GM12878 (cell line): ENCODE measurements around the gene AKAP11. TPM values are rescaled to one million over a fixed set of nuclear protein-coding genes. Genes with fewer than 3 reads are reported as not detected.
A peak's percentile ranks its signal among the peaks of the same experiment; 100 is the strongest.

ENCODE experiments used
- ATAC-seq: fragments of 200-7000 bp; cut with Tn5 transposase; 3 replicates; pipeline ENCODE4 v1.9.1; 2020; ENCODE audit warnings: mild to moderate bottlenecking, moderate library complexity
- BruUV-seq: library from RNA; stranded (reverse); fragments of 400-500 nt; replicated peaks from 2 replicates; lab custom pipeline; 2021; lab: Mats Ljungman, UMichigan
- CTCF ChIA-PET: fragments of 300-600 bp; sonication (Branson Sonifier 250); formaldehyde crosslinking; extraction: SDS; loops from one replicate; lab custom pipeline; 2021; ENCODE audit warnings: inconsistent platforms; lab: Yijun Ruan, JAX
- POLR2A ChIA-PET: fragments of 350-600 bp; formaldehyde crosslinking; extraction: SDS; loops from one replicate; lab custom pipeline; 2021; ENCODE audit warnings: inconsistent platforms; lab: Charles Lee
- RAD21 ChIA-PET: fragments of 300-600 bp; sonication (Branson Sonifier 250); formaldehyde crosslinking; loops from one replicate; lab custom pipeline; 2023; ENCODE audit warnings: antibody characterized with exemption; ENCODE audit not compliant: unreplicated experiment; lab: Charles Lee
- SMC1A ChIA-PET: fragments of 300-600 bp; sonication (Branson Sonifier 250); formaldehyde crosslinking; loops from one replicate; lab custom pipeline; 2023; ENCODE audit not compliant: unreplicated experiment, uncharacterized antibody; lab: Charles Lee
- DNase-seq: peaks from one replicate; pipeline ENCODE4 v3.0.0-alpha.2; 2011; ENCODE audit warnings: low read depth, low spot score
- FAIRE-seq: peaks from 3 replicates; lab custom pipeline; 2011; peaks lifted over from hg19 to GRCh38; lab: Jason Lieb, UNC
- H2AFZ ChIP-seq: 2 replicates; pipeline ENCODE4 v1.6.0; 2011; ENCODE audit warnings: low read depth, low read length, control low read depth; ENCODE audit not compliant: control insufficient read depth
- H3K27ac ChIP-seq: 2 replicates; pipeline ENCODE4 v1.5.1; 2011; ENCODE audit warnings: control low read depth; ENCODE audit not compliant: control insufficient read depth, insufficient read depth
- H3K27me3 ChIP-seq, 2 experiments: replicated peaks in 1 of 2; 2 replicates each; pipeline versions ENCODE4 v1.6.0 to v1.6.1; 2011; ENCODE audit warnings: low read length in 1 of 2; ENCODE audit not compliant: control insufficient read depth in 2 of 2, insufficient read depth in 2 of 2
- H3K36me3 ChIP-seq, 2 experiments: 2 replicates each; pipeline ENCODE4 v1.5.1; 2011; ENCODE audit warnings: low read length in 1 of 2; ENCODE audit not compliant: control insufficient read depth in 2 of 2, insufficient read depth in 2 of 2
- H3K4me1 ChIP-seq: 2 replicates; pipeline ENCODE4 v1.6.1; 2011; ENCODE audit warnings: mild to moderate bottlenecking, low read length, moderate library complexity, mixed read lengths; ENCODE audit not compliant: control insufficient read depth, insufficient read depth
- H3K4me2 ChIP-seq: 2 replicates; pipeline ENCODE4 v1.6.0; 2011; ENCODE audit warnings: control low read depth; ENCODE audit not compliant: control insufficient read depth, insufficient read depth
- H3K4me3 ChIP-seq: fragments of 200-600 bp; sonication (generic); 2 replicates; pipeline ENCODE4 v1.5.1; 2016
- H3K79me2 ChIP-seq: 2 replicates; pipeline ENCODE4 v1.6.0; 2011; ENCODE audit warnings: low read length; ENCODE audit not compliant: control insufficient read depth, insufficient read depth
- H3K9ac ChIP-seq: 2 replicates; pipeline ENCODE4 v1.8.0; 2011; ENCODE audit warnings: low read length, control low read depth, mixed read lengths; ENCODE audit not compliant: control insufficient read depth, insufficient read depth
- H3K9me3 ChIP-seq: replicated peaks from 3 replicates; pipeline ENCODE4 v1.5.1; 2011; ENCODE audit warnings: mild to moderate bottlenecking, low read length; ENCODE audit not compliant: control insufficient read depth, insufficient read depth
- H4K20me1 ChIP-seq: 2 replicates; pipeline ENCODE4 v1.6.0; 2011; ENCODE audit not compliant: control insufficient read depth, insufficient read depth
- CREM ChIP-seq: IDR thresholded peaks from 2 replicates; pipeline ENCODE4 v1.6.1; 2014; ENCODE audit warnings: antibody characterized with exemption, low read depth
- IKZF2 ChIP-seq, 2 experiments: fragments of 450-650 bp; IDR thresholded peaks; 2 replicates each; pipeline ENCODE4 v1.6.1; 2017; ENCODE audit warnings: mild to moderate bottlenecking in 2 of 2, moderate library complexity in 2 of 2
- MEF2A ChIP-seq: IDR thresholded peaks from 2 replicates; pipeline ENCODE4 v1.6.1; 2011; ENCODE audit warnings: low read depth, mild to moderate bottlenecking, low read length, moderate library complexity; ENCODE audit not compliant: insufficient read depth
- NBN ChIP-seq: fragments of 450-650 bp; IDR thresholded peaks from 2 replicates; pipeline ENCODE4 v1.6.1; 2016
- NFYB ChIP-seq: IDR thresholded peaks from 2 replicates; pipeline ENCODE4 v1.6.1; 2011; ENCODE audit warnings: low read depth, mild to moderate bottlenecking, low read length, improper control_type of control experiment, moderate library complexity; ENCODE audit not compliant: insufficient read depth
- RELB ChIP-seq: fragments of 450-650 bp; IDR thresholded peaks from 2 replicates; pipeline ENCODE4 v1.6.1; 2017; ENCODE audit warnings: low read depth, mild to moderate bottlenecking, moderate library complexity
- REST ChIP-seq: IDR thresholded peaks from 2 replicates; pipeline ENCODE4 v1.6.1; 2012; ENCODE audit warnings: mild to moderate bottlenecking, low read depth, low read length
- STAT1 ChIP-seq: fragments of 450-650 bp; conservative IDR thresholded peaks from 2 replicates; pipeline ENCODE4 v1.6.1; 2014; ENCODE audit warnings: antibody characterized with exemption, mild to moderate bottlenecking
- WGBS: methylation state at CpG from one replicate; pipeline ENCODE4 v1.1.6; 2016; ENCODE audit warnings: low lambda C conversion rate; ENCODE audit not compliant: insufficient replicate concordance, insufficient coverage; ENCODE audit errors: missing lambda C conversion rate; 5-methylcytosine and 5-hydroxymethylcytosine counted together
- in situ Hi-C: fragments of 300-500 bp; cut with MboI; formaldehyde crosslinking; loops from 9 replicates; pipeline ENCODE4 v1.14.3; 2018; ENCODE audit warnings: mixed read lengths
- intact Hi-C: fragments of 100-400 bp; cut with micrococcal nuclease; formaldehyde crosslinking; loops from one replicate; pipeline ENCODE4 v1.14.2; 2022; ENCODE audit not compliant: unreplicated experiment
- polyA plus RNA-seq, 11 experiments: library from polyadenylated mRNA; depleted of rRNA in 4 of 11; unstranded in 6 of 11; stranded (reverse) in 5 of 11; fragments of >200 nt; fragmentation: Nextera tagmentation in 4 of 11; fragmentation: Illumina TruSeq in 1 of 11; extraction: Ambion mirVana in 4 of 11; extraction: Trizol in 1 of 11; gene quantifications; 1 replicate in 1 of 11; 2 replicates in 10 of 11; pipeline versions ENCODE4 v1.2.1 to v1.2.3, GENCODE V29; 2011 to 2016; ENCODE audit warnings: inconsistent platforms in 2 of 11, missing spikeins in 2 of 11, low read depth in 1 of 11
- total RNA-seq, 4 experiments: library from RNA; depleted of rRNA in 3 of 4; stranded (reverse); fragments of >200 nt in 3 of 4; fragmentation: Illumina TruSeq in 1 of 4; extraction: Trizol in 1 of 4; gene quantifications; 2 replicates each; pipeline versions ENCODE4 v1.2.1 to v1.2.3, GENCODE V29; 2013 to 2021
- TF ChIP-seq, protein P1 (sequence below): fragments of 450-650 bp; formaldehyde crosslinking; IDR thresholded peaks from 2 replicates; pipeline ENCODE4 v1.5.0; 2022; ENCODE audit warnings: mild to moderate bottlenecking, missing genetic modification characterization
- TF ChIP-seq, protein P2 (sequence below): fragments of 450-650 bp; IDR thresholded peaks from 2 replicates; pipeline ENCODE4 v1.6.1; 2018; ENCODE audit warnings: mild to moderate bottlenecking, low read depth, moderate library complexity; ENCODE audit not compliant: partially characterized antibody

The AKAP11 gene
- total and polyA plus RNA-seq, 10 of the 15 experiments (the other 5 are each of a cell fraction or from before 2014, with no cell fraction given), result 4.8 to 36.8 (median 17.9) TPM

- SMC1A ChIA-PET, result interaction anchor here (0.7 to 4.2 kb wide), 7 partner anchors 11 to 203 kb away, joined by 3 to 21 read pairs (median 4); no protein-coding TSS in a partner anchor
- in situ Hi-C loops (no loop called here), intact Hi-C loops (loop anchor here (5.0 to 10.0 kb wide), 6 partner anchors 133 to 1290 kb away; partner anchors contain the start of gene DGKH)
- H3K4me1 ChIP-seq, result peaks cover 23% of the 10 kb centered on the region
- peak overlapping the region; percentile 77 for H3K4me2 ChIP-seq
- H3K9me3 ChIP-seq, result no peaks in the 10 kb centered on the region; the same call in 2 of the 3 replicates
- H3K79me2 ChIP-seq, result peaks cover 81% of the 10 kb centered on the region
- ATAC-seq (no peak), DNase-seq (no peak), FAIRE-seq (peak; percentile 31)
- RAD21 ChIA-PET, result interaction anchor here (0.6 to 1.6 kb wide), 5 partner anchors 54 to 132 kb away, joined by 3 to 6 read pairs (median 3); no protein-coding TSS in a partner anchor
- peak overlapping the region; percentile 93 for H3K27ac ChIP-seq
- CTCF ChIA-PET, result interaction anchor here (0.8 kb wide), 1 partner anchor 82 kb away, joined by 3 read pairs; no protein-coding TSS in a partner anchor
- POLR2A ChIA-PET, result interaction anchor here (2.1 kb wide), 1 partner anchor 103 kb away, joined by 6 read pairs; no protein-coding TSS in a partner anchor
- BruUV-seq, result TSS peak; percentile 95
- H3K4me3 ChIP-seq, result peak overlapping the region; percentile 89
- H3K9ac ChIP-seq, result peak overlapping the region; percentile 93
- WGBS, result 1% methylated on average over 10 of the region's 10 CpGs
- H3K36me3 ChIP-seq, result peaks cover 0 to 6% of the 10 kb centered on the region in 2 experiments; a peak in 2 of 4 replicates
- H4K20me1 ChIP-seq, result no peaks in the 10 kb centered on the region
- H2AFZ ChIP-seq, result no peak overlapping the region
- no peaks in the 10 kb centered on the region for H3K27me3 ChIP-seq
- TF ChIP-seq MEF2A (no peak), STAT1 (no peak), RELB (no peak), REST (no peak), CREM (no peak), NBN (no peak), NFYB (no peak), IKZF2 (IDR thresholded peaks at IDR 0.05) (no peak)
- TF ChIP-seq, protein P1, sequence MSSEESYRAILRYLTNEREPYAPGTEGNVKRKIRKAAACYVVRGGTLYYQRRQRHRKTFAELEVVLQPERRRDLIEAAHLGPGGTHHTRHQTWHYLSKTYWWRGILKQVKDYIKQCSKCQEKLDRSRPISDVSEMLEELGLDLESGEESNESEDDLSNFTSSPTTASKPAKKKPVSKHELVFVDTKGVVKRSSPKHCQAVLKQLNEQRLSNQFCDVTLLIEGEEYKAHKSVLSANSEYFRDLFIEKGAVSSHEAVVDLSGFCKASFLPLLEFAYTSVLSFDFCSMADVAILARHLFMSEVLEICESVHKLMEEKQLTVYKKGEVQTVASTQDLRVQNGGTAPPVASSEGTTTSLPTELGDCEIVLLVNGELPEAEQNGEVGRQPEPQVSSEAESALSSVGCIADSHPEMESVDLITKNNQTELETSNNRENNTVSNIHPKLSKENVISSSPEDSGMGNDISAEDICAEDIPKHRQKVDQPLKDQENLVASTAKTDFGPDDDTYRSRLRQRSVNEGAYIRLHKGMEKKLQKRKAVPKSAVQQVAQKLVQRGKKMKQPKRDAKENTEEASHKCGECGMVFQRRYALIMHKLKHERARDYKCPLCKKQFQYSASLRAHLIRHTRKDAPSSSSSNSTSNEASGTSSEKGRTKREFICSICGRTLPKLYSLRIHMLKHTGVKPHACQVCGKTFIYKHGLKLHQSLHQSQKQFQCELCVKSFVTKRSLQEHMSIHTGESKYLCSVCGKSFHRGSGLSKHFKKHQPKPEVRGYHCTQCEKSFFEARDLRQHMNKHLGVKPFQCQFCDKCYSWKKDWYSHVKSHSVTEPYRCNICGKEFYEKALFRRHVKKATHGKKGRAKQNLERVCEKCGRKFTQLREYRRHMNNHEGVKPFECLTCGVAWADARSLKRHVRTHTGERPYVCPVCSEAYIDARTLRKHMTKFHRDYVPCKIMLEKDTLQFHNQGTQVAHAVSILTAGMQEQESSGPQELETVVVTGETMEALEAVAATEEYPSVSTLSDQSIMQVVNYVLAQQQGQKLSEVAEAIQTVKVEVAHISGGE, result no peak
- TF ChIP-seq, protein P2, sequence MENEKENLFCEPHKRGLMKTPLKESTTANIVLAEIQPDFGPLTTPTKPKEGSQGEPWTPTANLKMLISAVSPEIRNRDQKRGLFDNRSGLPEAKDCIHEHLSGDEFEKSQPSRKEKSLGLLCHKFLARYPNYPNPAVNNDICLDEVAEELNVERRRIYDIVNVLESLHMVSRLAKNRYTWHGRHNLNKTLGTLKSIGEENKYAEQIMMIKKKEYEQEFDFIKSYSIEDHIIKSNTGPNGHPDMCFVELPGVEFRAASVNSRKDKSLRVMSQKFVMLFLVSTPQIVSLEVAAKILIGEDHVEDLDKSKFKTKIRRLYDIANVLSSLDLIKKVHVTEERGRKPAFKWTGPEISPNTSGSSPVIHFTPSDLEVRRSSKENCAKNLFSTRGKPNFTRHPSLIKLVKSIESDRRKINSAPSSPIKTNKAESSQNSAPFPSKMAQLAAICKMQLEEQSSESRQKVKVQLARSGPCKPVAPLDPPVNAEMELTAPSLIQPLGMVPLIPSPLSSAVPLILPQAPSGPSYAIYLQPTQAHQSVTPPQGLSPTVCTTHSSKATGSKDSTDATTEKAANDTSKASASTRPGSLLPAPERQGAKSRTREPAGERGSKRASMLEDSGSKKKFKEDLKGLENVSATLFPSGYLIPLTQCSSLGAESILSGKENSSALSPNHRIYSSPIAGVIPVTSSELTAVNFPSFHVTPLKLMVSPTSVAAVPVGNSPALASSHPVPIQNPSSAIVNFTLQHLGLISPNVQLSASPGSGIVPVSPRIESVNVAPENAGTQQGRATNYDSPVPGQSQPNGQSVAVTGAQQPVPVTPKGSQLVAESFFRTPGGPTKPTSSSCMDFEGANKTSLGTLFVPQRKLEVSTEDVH, result no peak
These were observed 2.6 kb downstream of the AKAP11 start for GRCh38 chr13:42274386-42275097.
